K562 (cell line): ENCODE results near the gene PPP1R9B. TPM values are rescaled to one million over a fixed set of nuclear protein-coding genes. Genes with fewer than 3 reads are reported as not detected.
A peak's percentile ranks its signal among the peaks of the same experiment; 100 is the strongest.

ENCODE experiments used
- ATAC-seq: fragments of 200-7000 bp; cut with Tn5 transposase; 3 replicates; pipeline ENCODE4 v1.9.1; 2020; ENCODE audit warnings: moderate library complexity
- BruUV-seq: library from RNA; stranded (reverse); fragments of 400-500 nt; replicated peaks from 2 replicates; lab custom pipeline; 2021; lab: Mats Ljungman, UMichigan
- CTCF ChIA-PET: fragments of 300-600 bp; formaldehyde crosslinking; extraction: SDS; loops from one replicate; lab custom pipeline; 2021; ENCODE audit warnings: low intra/inter-chr PET ratio; lab: Yijun Ruan, JAX
- POLR2A ChIA-PET: fragments of 300-600, 350-650 bp; sonication (Branson Sonifier 250); formaldehyde crosslinking; extraction: SDS; loops from one replicate; lab custom pipeline; 2021; ENCODE audit warnings: antibody characterized with exemption, inconsistent platforms; lab: Yijun Ruan, JAX
- DNase-seq, 4 experiments: peaks; one replicate each; pipeline versions ENCODE4 v3.0.0 to v3.0.0-alpha.2; 2011 to 2018; ENCODE audit warnings: low spot score in 3 of 4, mixed read lengths in 3 of 4; ENCODE audit errors: extremely low read depth in 1 of 4
- FAIRE-seq: peaks from 2 replicates; lab custom pipeline; 2011; peaks lifted over from hg19 to GRCh38; lab: Jason Lieb, UNC
- H2AFZ ChIP-seq: 2 replicates; pipeline ENCODE4 v1.6.0; 2011; ENCODE audit warnings: low read depth, low read length, control low read depth, inconsistent platforms
- H3K27ac ChIP-seq: fragments of 200-600 bp; 3 replicates; pipeline ENCODE4 v1.8.0; 2011; ENCODE audit warnings: low read depth, mild to moderate bottlenecking, control low read depth, inconsistent platforms, low read length, moderate library complexity, mixed read lengths; ENCODE audit errors: extremely low read depth
- H3K27me3 ChIP-seq, 2 experiments: fragments of 300-600 bp in 1 of 2; 2 replicates in 1 of 2; 3 replicates in 1 of 2; pipeline versions ENCODE4 v1.6.0 to v1.8.0; 2011; ENCODE audit warnings: inconsistent platforms in 2 of 2, low read length in 2 of 2, mild to moderate bottlenecking in 1 of 2, mixed read lengths in 1 of 2, moderate library complexity in 1 of 2; ENCODE audit not compliant: control insufficient read depth in 2 of 2, insufficient read depth in 2 of 2
- H3K36me3 ChIP-seq: fragments of 300-600 bp; 3 replicates; pipeline ENCODE4 v1.8.0; 2011; ENCODE audit warnings: mild to moderate bottlenecking, low read length, inconsistent platforms; ENCODE audit not compliant: control insufficient read depth, insufficient read depth
- H3K4me1 ChIP-seq, 2 experiments: fragments of 200-600 bp in 1 of 2; replicated peaks in 1 of 2; 2 replicates in 1 of 2; 3 replicates in 1 of 2; pipeline versions ENCODE4 v1.5.1 to v1.8.0; 2011; ENCODE audit warnings: inconsistent platforms in 2 of 2, low read length in 2 of 2, mild to moderate bottlenecking in 1 of 2, mixed read lengths in 1 of 2, moderate library complexity in 1 of 2; ENCODE audit not compliant: control insufficient read depth in 2 of 2, insufficient read depth in 2 of 2
- H3K4me2 ChIP-seq: 2 replicates; pipeline ENCODE4 v1.6.1; 2011; ENCODE audit warnings: low read length, control low read depth, inconsistent platforms, mixed read lengths; ENCODE audit not compliant: insufficient read depth
- H3K4me3 ChIP-seq: fragments of 200-600 bp; sonication (generic), shearing (Covaris generic); 2 replicates; pipeline ENCODE4 v1.5.1; 2016; ENCODE audit warnings: control low read depth, inconsistent platforms
- H3K79me2 ChIP-seq: fragments of 200-600 bp; 3 replicates; pipeline ENCODE4 v1.8.0; 2011; ENCODE audit warnings: low read length, inconsistent platforms; ENCODE audit not compliant: control insufficient read depth, insufficient read depth
- H3K9ac ChIP-seq, 2 experiments: 2 replicates each; pipeline versions ENCODE4 v1.6.0 to v1.6.1; 2011; ENCODE audit warnings: low read depth in 2 of 2, low read length in 2 of 2, control low read depth in 1 of 2, inconsistent platforms in 1 of 2, mild to moderate bottlenecking in 1 of 2, mixed read lengths in 1 of 2; ENCODE audit not compliant: insufficient read depth in 1 of 2
- H3K9me1 ChIP-seq: one replicate; pipeline ENCODE4 v1.6.0; 2011; ENCODE audit warnings: inconsistent platforms, mild to moderate bottlenecking, low read length, moderate library complexity; ENCODE audit not compliant: control insufficient read depth, insufficient read depth
- H3K9me3 ChIP-seq: replicated peaks from 2 replicates; pipeline ENCODE4 v1.5.1; 2011; ENCODE audit warnings: low read depth, low read length, inconsistent platforms; ENCODE audit not compliant: control insufficient read depth, insufficient read depth
- H4K20me1 ChIP-seq: replicated peaks from 2 replicates; pipeline ENCODE4 v1.6.1; 2011; ENCODE audit warnings: low read length, inconsistent platforms, mixed read lengths; ENCODE audit not compliant: control insufficient read depth, insufficient read depth
- ELF4 ChIP-seq: fragments of 450-650 bp; formaldehyde crosslinking; IDR thresholded peaks from 2 replicates; pipeline ENCODE4 v1.4.0; 2022; ENCODE audit warnings: missing genetic modification characterization
- FOXA1 ChIP-seq: fragments of 450-650 bp; IDR thresholded peaks from 2 replicates; pipeline ENCODE4 v1.6.1; 2016; ENCODE audit warnings: mild to moderate bottlenecking, borderline replicate concordance
- KAT7 ChIP-seq: sonication (generic); formaldehyde crosslinking; IDR thresholded peaks from 2 replicates; pipeline ENCODE4 v1.8.0; 2022; ENCODE audit warnings: missing genetic modification reagents, mild to moderate bottlenecking, borderline replicate concordance
- MCM2 ChIP-seq: fragments of 450-650 bp; IDR thresholded peaks from 2 replicates; pipeline ENCODE4 v1.6.1; 2017; ENCODE audit warnings: low read depth, mild to moderate bottlenecking
- MEF2A ChIP-seq: IDR thresholded peaks from 2 replicates; pipeline ENCODE4 v1.6.1; 2011; ENCODE audit warnings: low read depth, mild to moderate bottlenecking, low read length, moderate library complexity; ENCODE audit not compliant: control insufficient read depth
- POLR3A ChIP-seq: IDR thresholded peaks from 2 replicates; pipeline ENCODE4 v1.6.1; 2011; ENCODE audit warnings: borderline replicate concordance, mild to moderate bottlenecking, moderate library complexity; ENCODE audit not compliant: insufficient read length, insufficient read depth; ENCODE audit errors: extremely low read depth
- RBM15 ChIP-seq: fragments of 200-400 bp; formaldehyde crosslinking; IDR thresholded peaks from 2 replicates; pipeline ENCODE4 v1.6.1; 2018; ENCODE audit warnings: mild to moderate bottlenecking, low read length, moderate library complexity; ENCODE audit not compliant: insufficient read depth
- SAFB ChIP-seq: fragments of 200-400 bp; formaldehyde crosslinking; IDR thresholded peaks from 2 replicates; pipeline ENCODE4 v1.6.1; 2017; ENCODE audit warnings: low read depth, low read length, borderline replicate concordance
- SETDB1 ChIP-seq: IDR thresholded peaks from one replicate; pipeline ENCODE4 v1.6.1; 2012; ENCODE audit warnings: low read length, control low read depth, inconsistent platforms
- SREBF2 ChIP-seq: sonication (generic); formaldehyde crosslinking; IDR thresholded peaks from 2 replicates; pipeline ENCODE4 v1.4.0; 2020; ENCODE audit warnings: mild to moderate bottlenecking, missing genetic modification reagents
- STAT5A ChIP-seq: IDR thresholded peaks from 2 replicates; pipeline ENCODE4 v1.6.1; 2012; ENCODE audit warnings: low read length, inconsistent platforms, borderline replicate concordance
- WGBS: fragments of 100-300 bp; shearing (Covaris generic); methylation state at CpG from one replicate; pipeline ENCODE4 v1.1.6; 2016; ENCODE audit warnings: low coverage, mixed read lengths; ENCODE audit not compliant: insufficient coverage; ENCODE audit errors: missing lambda C conversion rate; 5-methylcytosine and 5-hydroxymethylcytosine counted together
- in situ Hi-C: fragments of 300-500 bp; cut with MboI; formaldehyde crosslinking; loops from 4 replicates; pipeline ENCODE4 v1.15.0; 2018; ENCODE audit warnings: inconsistent platforms, mixed read lengths
- intact Hi-C: fragments of 100-400 bp; cut with micrococcal nuclease; formaldehyde crosslinking; loops from 2 replicates; pipeline ENCODE4 v1.14.2; 2022
- polyA plus RNA-seq, 8 experiments: library from polyadenylated mRNA; depleted of rRNA in 4 of 8; stranded (reverse) in 5 of 8; unstranded in 3 of 8; fragments of >200 nt; fragmentation: Nextera tagmentation in 2 of 8; fragmentation: Illumina TruSeq in 1 of 8; extraction: Ambion mirVana in 2 of 8; extraction: Trizol in 1 of 8; gene quantifications; 2 replicates each; pipeline versions ENCODE4 v1.2.1 to v1.2.3, GENCODE V29; 2011 to 2014; ENCODE audit warnings: inconsistent platforms in 1 of 8, missing spikeins in 1 of 8
- total RNA-seq, 7 experiments: library from RNA; depleted of rRNA in 6 of 7; stranded (reverse); fragments of >200 nt in 6 of 7; fragmentation: Illumina TruSeq in 2 of 7; extraction: Trizol in 2 of 7; gene quantifications; 2 replicates each; pipeline versions ENCODE4 v1.2.1 to v1.2.3, GENCODE V29; 2011 to 2021; ENCODE audit warnings: low replicate concordance in 1 of 7
- TF ChIP-seq, protein P1 (sequence below): sonication (generic); formaldehyde crosslinking; IDR thresholded peaks from 2 replicates; pipeline ENCODE4 v1.8.1; 2023; ENCODE audit warnings: mild to moderate bottlenecking, missing genetic modification reagents
- TF ChIP-seq, protein P2 (sequence below), 3 experiments: fragments of 200-800 bp in 1 of 3; fragments of 250-450 bp in 1 of 3; fragments of 450-650 bp in 1 of 3; sonication (Bioruptor Pico) in 1 of 3; sonication (Bioruptor generic) in 1 of 3; formaldehyde crosslinking in 1 of 3; IDR thresholded peaks; 2 replicates each; pipeline versions ENCODE4 v1.6.1 to v1.8.0; 2016 to 2022; ENCODE audit warnings: mild to moderate bottlenecking in 2 of 3, missing genetic modification characterization in 2 of 3, missing compliant biosample characterization in 1 of 3, moderate library complexity in 1 of 3
- TF ChIP-seq, protein P3 (sequence below), 2 experiments: fragments of 200-800 bp in 1 of 2; sonication (Bioruptor generic) in 1 of 2; sonication (generic) in 1 of 2; formaldehyde crosslinking in 1 of 2; IDR thresholded peaks in 1 of 2; conservative IDR thresholded peaks in 1 of 2; 2 replicates each; pipeline versions ENCODE4 v1.5.0 to v1.6.1; 2016 to 2020; ENCODE audit warnings: missing compliant biosample characterization in 1 of 2, missing genetic modification characterization in 1 of 2, missing genetic modification reagents in 1 of 2

PPP1R9B gene
- total and polyA plus RNA-seq, 9 of the 15 experiments (the other 6 are each of a cell fraction or from before 2014, with no cell fraction given) = 0.10 to 63.5 (median 24.7) TPM

DNA sequence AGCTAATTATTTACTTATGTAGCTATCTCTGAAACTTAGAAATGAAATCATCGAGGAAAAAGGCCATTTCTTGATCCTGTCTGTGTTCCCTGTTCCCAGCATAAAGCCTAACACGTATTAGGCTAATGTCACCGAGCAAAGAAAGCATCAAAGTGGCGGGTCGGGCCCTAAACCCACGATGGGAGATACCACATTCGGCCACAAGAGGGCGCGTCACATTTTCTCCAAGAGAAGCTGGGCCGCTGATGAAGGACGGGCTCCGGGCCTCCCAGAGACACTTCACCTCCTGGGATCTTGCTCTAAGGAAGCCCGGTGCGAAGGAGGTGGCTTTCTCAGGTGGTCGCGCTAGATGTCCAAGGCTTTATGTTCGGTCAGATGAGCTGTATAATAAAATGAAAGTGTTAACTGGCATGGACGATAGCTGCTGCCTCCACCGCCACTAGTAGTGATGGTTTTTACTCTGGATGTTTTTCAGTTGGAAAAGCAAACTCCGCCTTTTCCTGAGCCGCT, 56.2 kb downstream of the PPP1R9B start (continued):
- no peak for TF ChIP-seq POLR3A
- TF ChIP-seq SAFB = no peak
- TF ChIP-seq, protein P1, sequence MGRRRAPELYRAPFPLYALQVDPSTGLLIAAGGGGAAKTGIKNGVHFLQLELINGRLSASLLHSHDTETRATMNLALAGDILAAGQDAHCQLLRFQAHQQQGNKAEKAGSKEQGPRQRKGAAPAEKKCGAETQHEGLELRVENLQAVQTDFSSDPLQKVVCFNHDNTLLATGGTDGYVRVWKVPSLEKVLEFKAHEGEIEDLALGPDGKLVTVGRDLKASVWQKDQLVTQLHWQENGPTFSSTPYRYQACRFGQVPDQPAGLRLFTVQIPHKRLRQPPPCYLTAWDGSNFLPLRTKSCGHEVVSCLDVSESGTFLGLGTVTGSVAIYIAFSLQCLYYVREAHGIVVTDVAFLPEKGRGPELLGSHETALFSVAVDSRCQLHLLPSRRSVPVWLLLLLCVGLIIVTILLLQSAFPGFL (CRISPR knock-in tag) = 0 out of 2 replicates have a peak, but pooled peaks have one; percentile 57
- no peak for TF ChIP-seq SETDB1
- no peak for TF ChIP-seq MCM2
- TF ChIP-seq SREBF2 (CRISPR knock-in tag) = no peak
- TF ChIP-seq, all 486 proteins: peak for 12

DNA sequence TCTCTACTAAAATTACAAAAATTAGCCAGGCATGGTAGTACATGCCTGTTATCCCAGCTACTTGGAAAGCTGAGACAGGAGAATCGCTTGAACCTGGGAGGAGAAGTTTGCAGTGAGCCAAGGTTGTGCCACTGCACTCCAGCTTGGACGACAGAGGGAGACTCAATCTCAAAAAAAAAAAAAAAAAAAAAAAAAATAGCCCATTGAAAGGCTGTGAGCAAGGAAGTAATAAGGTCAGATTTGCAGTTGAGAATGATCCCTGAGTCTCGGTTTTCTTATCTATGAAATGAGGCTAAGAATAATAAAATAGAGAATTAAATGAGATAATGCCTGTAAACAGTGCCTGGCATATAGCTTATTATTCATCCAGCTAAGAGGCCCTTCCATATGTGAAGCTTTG, 56.7 kb downstream of the PPP1R9B start:
- no peak for FAIRE-seq
- Histone ChIP-seq H2AFZ (no peak overlapping the region), H3K4me3 (no peak overlapping the region), H3K9me1 (no peaks in the 10 kb centered on the region), H3K9me3 (no peaks in the 10 kb centered on the region), H4K20me1 (peaks cover 13% of the 10 kb centered on the region; the same call in 1 of the 2 replicates), H3K79me2 (no peaks in the 10 kb centered on the region), H3K27ac (no peak overlapping the region), H3K9ac (no peak overlapping the region), H3K36me3 (no peaks in the 10 kb centered on the region), H3K4me2 (no peak overlapping the region), H3K4me1 (peaks cover 3 to 16% of the 10 kb centered on the region in 2 experiments; a peak in 3 of 5 replicates), H3K27me3 (peaks cover 7 to 35% of the 10 kb centered on the region in 2 experiments; a peak in 4 of 5 replicates)
- ChIA-PET POLR2A (interaction anchor here (1.0 kb wide), 1 partner anchor 29 kb away, joined by 4 read pairs; no protein-coding TSS in a partner anchor), CTCF (interaction anchor here (0.6 to 1.6 kb wide), 4 partner anchors 67 to 398 kb away, joined by 3 to 6 read pairs (median 4); no protein-coding TSS in a partner anchor)
- WGBS = 0% methylated on average over 3 of the region's 3 CpGs
- in situ Hi-C loops (no loop called here), intact Hi-C loops (loop anchor here (1.0 kb wide), 2 partner anchors 67 to 203 kb away; no protein-coding TSS in a partner anchor)
- BruUV-seq = no TSS peak
- DNase-seq = no peak
- ATAC-seq = no peak
- TF ChIP-seq KAT7 (CRISPR knock-in tag) (no peak), RBM15 (no peak), FOXA1 (no peak), ELF4 (CRISPR knock-in tag) (no peak), MEF2A (no peak), STAT5A (no peak)
- TF ChIP-seq, protein P2, sequence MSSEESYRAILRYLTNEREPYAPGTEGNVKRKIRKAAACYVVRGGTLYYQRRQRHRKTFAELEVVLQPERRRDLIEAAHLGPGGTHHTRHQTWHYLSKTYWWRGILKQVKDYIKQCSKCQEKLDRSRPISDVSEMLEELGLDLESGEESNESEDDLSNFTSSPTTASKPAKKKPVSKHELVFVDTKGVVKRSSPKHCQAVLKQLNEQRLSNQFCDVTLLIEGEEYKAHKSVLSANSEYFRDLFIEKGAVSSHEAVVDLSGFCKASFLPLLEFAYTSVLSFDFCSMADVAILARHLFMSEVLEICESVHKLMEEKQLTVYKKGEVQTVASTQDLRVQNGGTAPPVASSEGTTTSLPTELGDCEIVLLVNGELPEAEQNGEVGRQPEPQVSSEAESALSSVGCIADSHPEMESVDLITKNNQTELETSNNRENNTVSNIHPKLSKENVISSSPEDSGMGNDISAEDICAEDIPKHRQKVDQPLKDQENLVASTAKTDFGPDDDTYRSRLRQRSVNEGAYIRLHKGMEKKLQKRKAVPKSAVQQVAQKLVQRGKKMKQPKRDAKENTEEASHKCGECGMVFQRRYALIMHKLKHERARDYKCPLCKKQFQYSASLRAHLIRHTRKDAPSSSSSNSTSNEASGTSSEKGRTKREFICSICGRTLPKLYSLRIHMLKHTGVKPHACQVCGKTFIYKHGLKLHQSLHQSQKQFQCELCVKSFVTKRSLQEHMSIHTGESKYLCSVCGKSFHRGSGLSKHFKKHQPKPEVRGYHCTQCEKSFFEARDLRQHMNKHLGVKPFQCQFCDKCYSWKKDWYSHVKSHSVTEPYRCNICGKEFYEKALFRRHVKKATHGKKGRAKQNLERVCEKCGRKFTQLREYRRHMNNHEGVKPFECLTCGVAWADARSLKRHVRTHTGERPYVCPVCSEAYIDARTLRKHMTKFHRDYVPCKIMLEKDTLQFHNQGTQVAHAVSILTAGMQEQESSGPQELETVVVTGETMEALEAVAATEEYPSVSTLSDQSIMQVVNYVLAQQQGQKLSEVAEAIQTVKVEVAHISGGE (CRISPR knock-in tag; IDR thresholded peaks at IDR 0.05) = no peak
- TF ChIP-seq, protein P3, sequence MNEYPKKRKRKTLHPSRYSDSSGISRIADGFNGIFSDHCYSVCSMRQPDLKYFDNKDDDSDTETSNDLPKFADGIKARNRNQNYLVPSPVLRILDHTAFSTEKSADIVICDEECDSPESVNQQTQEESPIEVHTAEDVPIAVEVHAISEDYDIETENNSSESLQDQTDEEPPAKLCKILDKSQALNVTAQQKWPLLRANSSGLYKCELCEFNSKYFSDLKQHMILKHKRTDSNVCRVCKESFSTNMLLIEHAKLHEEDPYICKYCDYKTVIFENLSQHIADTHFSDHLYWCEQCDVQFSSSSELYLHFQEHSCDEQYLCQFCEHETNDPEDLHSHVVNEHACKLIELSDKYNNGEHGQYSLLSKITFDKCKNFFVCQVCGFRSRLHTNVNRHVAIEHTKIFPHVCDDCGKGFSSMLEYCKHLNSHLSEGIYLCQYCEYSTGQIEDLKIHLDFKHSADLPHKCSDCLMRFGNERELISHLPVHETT (CRISPR knock-in tag; conservative IDR thresholded peaks at IDR 0.05 in 1 of 2, IDR thresholded peaks at IDR 0.05 in 1 of 2) = no peak
